Cardiac septum (tissue), 1 donor: ENCODE measurements around the gene DOK3. TPM values are rescaled to one million over a fixed set of nuclear protein-coding genes. Genes with fewer than 3 reads are reported as not detected.
"Not testable (repeated sequence)": the region's sequence is repeated elsewhere in the genome, so short reads cannot be mapped to it uniquely, and the experiment has no call there.

ENCODE experiments used
- DNase-seq: peaks from one replicate; pipeline ENCODE4 v3.0.0-alpha.2; 2020; ENCODE audit warnings: low spot score
- intact Hi-C: fragments of 100-400 bp; cut with DNase I; formaldehyde crosslinking; loops from one replicate; pipeline ENCODE4 v1.14.0; 2022
- total RNA-seq: library from RNA; stranded (reverse); fragmentation: NEBNext Ultra II Directional; extraction: Animal tissue kit (Norgen Biotek cat#: 25700); gene quantifications from one replicate; pipeline ENCODE4 v1.2.1, GENCODE V29; 2021
- donor health status: DM: no; HTN: no; CAD: no.

Gene DOK3
- total RNA-seq, 1 donor from 2014 or later = 4.7 TPM

DNA sequence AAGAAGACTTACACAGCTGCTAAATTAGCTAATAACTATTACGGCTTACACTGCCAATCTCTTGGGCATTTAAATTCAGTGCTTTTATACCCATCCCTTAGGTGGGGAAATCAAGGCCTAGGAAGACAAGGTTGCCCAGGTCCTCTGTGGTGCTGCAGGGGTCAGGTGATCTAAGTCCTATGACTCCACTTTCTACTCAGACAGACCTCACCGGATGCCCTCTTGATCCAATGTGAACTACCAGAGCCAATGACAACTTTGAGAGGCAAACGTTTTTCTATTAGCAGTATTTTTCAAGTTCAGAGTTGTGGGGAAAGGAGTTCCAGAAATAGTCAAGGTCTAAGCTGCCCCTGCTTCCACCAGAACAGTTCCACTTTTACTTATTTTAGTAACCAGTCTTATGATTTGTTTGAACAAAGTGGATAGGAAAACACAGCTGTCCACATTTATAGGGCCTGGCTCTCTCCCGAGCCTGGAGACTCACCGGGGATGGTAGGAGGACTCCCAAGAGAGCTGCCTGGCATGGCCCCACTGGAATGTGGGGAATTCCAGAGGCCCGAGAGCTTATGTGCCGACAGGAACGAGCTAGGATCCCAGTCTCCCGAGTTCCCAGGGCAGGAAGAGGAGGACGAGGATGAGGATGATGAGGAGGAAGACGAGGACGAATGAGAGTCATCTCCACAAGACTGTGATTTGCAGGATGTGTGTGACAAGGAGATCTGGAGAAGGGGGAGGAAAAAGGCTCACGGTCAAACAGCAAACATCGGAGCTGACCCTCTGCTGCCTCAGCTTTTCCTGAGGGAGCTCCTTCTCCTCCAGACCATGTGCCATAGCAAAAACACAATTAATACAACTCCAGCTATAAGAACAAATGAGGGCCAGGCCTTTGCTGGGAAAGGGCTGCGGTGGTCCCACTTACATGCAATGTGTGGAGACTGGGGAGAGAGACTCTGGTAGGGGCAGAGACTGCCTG, 28.0 kb upstream of the DOK3 start:
- intact Hi-C loops = no loop called here
- no peak for DNase-seq

DNA sequence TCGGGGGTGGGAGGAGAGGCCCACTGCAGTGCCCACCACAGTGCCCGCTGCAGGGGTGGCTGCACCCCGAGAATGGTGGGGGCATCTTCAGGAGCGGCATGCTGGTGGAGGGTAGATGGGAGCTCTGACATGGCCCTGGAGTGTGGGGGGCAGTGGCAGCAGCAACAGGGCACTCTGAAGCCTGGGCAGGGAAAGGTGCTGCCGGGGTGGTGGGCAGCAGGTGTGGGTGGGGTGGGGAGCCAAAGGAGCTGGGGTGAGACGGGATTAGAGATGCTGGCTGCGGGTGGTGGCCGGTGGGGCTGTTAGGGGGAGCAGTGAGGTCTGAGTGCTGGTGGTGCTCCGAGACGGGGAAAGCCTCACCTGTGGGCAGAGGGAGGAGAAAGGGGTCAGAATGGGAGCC, 26.8 kb upstream of the DOK3 start:
- DNase-seq = no peak
- intact Hi-C loops = no loop called here

DNA sequence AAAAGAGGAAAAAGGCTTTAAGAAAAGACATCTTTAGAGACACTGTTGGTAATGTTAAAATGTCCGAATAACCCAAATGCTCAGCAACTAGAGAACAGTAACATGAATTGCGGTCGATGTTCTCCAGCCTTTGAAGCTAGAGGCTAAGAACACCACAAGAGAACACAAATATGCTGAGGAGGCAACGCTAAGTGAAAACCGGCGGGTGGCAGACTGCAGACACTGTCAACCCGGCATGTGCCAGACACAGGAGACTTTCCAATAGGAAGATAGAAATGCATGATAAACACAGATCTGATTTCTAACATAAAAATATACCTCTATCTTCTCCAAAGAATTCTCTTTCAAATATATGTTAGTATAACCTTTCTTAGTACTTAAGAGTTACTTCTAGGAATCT, 25.5 kb upstream of the DOK3 start:
- DNase-seq = no peak
- intact Hi-C loops = no loop called here

DNA sequence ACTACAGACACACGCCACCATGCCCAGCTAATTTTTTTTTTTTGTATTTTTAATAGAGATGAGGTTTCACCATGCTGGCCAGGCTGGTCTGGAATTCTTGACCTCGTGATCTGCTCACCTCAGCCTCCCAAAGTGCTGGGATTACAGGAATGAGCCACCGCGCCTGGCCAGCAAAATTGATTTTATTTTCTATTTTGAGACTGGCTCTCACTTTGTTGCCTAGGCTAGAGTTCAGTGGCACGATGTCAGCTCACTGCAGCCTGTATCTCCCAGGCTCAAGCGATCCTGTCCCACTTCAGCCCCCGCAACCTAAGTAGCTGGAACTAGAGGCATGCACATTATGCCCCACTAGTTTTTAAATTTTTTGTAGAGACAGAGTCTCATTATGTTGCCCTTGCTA, 24.8 kb upstream of the DOK3 start:
- intact Hi-C loops, DNase-seq: not testable (repeated sequence)

DNA sequence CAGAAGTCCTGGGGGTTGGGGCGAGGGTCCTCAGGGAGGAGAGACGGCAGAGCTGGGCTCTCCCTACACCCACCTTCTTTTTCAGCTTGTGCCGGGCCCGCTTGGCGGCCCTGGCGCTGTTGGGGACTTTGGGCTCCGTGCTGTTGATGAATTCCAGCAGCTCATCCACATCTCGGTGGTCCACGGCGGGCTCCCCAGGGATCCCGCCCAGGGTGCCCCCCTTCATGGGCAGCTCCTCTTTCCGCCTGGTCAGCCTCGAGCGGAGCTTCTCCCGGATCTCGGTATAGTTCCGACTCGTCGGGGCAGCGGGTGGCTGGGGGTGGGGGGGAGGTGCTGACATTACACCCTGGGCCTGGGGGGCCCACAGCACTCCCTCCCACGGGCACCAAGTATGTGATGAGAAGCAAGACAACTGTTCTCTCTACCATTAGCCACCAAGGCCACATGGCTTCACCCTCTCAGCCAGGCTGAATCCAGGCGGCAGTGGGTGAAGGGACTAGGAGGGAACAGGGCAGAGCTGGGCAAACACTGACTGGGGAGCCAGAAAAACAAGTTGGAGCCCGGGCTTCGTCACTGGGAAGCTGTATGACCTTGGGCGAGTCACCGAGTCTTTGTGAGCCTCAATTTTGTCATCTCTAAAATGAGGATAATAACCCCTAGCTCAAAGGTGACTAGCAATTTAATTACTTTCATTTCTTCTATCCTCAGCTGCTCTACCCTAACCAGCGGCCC, 21.7 kb upstream of the DOK3 start:
- DNase-seq = no peak
- intact Hi-C loops = no loop called here

DNA sequence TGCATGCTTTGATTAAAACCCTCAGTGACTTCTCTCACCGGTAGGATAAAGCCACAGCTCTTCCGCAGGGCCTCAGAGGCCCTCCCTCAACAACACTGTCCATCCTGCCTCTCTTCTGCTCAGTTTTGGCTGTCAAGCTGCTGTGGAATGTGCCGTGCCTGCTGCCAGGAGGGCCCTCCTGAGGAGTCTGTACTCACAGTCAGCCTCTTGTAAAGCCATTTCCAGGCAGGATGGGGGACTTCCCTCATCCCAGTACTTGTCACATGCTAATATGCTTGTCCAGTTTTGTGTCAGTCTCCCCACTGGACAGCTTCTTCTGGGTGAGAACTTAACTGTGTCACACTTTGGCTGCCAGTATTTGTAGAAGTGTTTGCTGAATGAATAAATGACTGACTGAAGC, 21.0 kb upstream of the DOK3 start:
- DNase-seq = no peak
- intact Hi-C loops = no loop called here

DNA sequence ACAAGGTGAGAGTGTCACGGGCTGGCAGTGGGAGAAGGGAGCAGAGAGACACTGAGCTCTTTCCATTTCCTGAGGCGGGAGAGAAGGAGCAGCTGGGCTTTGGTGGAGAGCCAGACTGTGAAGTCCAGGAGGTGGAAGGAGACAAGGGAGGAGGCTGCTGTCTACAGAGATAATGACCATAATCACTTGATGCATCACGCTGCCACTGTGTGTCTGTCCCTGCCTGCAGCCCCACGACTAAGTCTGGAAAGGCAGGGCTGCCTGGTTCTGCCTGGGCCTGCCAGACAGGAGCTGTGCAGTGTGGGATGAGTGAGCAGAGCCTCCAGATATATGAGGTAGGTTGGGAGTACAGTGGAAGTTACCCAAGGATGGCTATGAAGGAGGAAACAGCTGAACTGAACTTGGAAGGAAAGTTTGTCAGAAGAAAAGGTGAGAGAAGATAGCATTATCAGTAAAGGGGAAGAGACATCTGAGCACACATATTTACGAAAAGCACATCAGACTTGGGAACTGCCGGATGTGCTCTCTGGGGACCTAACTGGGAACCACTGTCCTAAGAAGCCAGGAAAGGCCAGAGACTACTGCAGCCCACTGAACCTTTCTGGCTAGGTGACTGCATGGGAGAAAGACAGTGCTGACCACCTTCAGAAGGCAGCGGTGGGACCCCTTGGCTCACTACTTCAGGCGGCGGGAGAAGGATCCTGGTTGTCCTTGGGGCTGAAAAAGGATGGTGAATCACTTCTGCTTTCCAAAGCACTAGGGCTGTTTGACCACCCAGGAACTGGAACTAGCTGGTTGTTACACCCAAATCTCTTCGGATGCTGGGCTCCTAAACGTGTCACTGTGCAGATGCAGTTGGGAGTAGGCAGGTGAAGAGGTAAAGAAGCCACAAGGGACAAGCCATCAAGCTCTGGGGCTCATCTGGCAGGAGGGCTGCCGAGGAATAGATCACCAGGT, 19.9 kb upstream of the DOK3 start:
- intact Hi-C loops = no loop called here
- DNase-seq = no peak

DNA sequence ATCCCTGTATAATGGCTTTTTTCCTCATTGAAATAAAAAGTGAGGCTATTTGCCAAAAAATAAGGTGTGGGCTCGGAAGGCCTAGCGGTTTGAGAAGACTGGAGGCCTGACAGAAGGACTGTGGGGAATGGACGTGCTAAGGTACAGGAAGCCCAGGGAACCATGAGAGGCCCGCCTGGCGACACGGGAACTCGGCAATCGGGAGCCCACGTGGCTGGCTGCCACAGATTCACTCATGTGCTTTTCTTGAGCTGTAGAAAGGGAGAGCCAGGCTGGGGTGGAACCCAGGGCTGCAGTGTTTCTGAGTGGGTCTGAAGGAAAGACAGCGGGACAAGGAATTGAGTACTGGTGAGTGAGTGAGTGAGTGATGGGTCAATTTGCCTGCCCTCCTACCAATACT, 19.0 kb upstream of the DOK3 start:
- intact Hi-C loops = no loop called here
- no peak for DNase-seq

DNA sequence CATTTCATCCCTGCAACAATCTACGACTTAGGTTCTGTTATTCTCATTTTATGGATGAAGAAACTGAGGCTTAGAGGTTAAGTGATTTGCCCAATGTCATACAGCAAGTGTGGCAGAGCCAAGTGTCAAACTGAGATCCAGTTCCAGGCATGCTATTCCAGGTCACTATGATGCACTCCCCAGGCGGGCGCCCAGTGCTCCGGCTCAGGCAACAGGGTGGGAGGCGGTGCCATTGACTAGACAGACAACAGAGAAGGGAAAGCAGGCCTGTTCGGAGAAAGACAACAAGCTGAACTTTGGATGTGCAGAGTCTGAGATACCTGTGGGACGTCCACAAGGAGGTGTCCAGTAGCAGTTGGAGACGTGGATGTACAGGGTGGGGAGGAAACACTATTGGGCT, 18.0 kb upstream of the DOK3 start:
- DNase-seq = no peak
- intact Hi-C loops = no loop called here

DNA sequence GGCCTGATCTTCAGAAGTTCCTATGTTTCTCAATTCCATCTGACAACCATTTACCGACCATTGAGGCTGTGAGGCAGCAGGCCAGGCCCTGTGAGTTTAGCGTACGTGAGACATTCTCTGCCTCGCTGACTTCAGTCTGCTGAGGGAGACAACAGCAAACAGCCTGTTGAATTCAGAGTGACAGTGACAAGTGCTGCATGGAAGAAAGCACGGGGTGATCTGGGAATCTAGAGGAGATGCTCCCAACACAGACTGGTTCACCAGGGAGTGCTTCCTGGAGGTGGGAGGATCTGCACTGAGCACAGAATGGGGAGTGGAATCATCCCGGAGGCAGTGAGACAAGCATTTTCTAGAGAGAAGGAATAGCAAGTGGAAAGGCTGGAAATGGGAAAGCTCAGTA, 17.2 kb upstream of the DOK3 start:
- intact Hi-C loops = no loop called here

DNA sequence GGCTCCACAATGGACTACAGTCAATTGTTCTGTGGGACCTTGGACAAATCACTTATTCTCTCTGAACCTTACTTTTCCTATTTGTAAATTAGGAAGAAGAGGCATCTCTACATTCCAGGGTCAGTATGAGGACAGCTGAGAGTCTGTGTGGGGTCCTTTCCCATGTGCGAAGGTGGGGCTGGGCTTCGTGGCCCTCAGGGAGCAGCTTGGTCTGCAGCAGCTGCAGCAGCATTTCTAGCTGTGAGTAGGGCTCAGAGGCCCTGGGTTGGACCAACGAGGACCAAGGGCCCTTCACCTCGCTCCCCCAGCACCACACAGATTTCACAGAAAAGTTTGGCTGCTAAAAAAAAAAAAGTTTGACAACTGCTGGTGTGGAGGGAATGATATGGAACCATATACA, 16.6 kb upstream of the DOK3 start:
- intact Hi-C loops = no loop called here
- DNase-seq = no peak

More for the DNA sequence above, 17.2 kb upstream of the DOK3 start:
- DNase-seq = no peak

DNA sequence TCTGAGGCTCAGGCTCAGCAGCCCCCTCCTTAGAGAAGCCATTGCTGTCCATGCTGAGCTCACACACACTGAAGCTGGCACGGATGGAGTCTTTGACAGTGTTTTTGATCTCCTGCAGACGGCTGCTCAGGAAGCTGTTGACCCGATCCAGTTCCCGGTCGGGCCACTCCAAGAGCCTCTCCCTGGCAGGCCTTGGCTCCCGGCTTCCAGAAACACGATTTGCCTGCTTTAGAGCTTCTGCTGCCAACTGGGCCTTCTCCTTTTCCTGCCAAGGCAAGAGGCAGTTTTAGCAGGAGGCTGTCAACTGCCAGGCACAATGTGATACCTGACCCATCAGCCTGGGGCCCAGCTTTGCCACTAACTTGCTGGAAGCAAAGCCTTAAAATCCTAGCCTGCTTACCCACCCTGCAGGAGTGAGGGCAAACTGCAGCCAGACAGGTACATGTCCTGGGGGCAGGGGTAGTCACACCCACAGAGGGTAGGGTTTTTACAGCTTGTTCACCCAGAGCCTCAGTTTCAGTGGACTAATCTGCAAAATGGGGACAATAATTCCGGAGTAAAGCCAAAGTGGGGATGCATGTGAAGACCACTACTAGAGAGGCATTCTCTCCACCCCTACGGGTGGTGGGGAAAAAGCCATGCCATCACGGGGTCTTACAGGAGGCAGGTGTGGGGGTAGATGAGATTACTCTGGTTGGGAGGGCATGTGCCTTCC, 15.5 kb upstream of the DOK3 start:
- DNase-seq = no peak
- intact Hi-C loops = no loop called here

DNA sequence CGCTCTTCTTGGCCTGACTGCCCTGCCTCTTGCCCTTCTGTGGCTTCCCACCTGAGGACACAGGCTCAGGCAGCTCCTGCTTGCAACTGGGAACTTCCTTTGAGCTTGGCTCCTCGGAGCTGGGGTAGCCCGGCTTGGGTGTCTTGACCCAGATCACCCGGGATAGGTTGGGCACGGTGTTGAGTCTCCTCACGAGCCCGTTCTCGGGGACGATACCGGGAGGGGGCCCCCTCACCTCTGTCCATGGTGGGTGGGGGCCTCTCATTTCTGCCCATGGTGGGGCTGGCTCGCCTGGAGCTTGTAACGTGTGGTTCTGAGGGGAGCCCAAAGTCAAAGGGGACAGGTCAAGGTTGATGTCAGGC, 14.9 kb upstream of the DOK3 start:
- DNase-seq = no peak
- intact Hi-C loops = no loop called here

DNA sequence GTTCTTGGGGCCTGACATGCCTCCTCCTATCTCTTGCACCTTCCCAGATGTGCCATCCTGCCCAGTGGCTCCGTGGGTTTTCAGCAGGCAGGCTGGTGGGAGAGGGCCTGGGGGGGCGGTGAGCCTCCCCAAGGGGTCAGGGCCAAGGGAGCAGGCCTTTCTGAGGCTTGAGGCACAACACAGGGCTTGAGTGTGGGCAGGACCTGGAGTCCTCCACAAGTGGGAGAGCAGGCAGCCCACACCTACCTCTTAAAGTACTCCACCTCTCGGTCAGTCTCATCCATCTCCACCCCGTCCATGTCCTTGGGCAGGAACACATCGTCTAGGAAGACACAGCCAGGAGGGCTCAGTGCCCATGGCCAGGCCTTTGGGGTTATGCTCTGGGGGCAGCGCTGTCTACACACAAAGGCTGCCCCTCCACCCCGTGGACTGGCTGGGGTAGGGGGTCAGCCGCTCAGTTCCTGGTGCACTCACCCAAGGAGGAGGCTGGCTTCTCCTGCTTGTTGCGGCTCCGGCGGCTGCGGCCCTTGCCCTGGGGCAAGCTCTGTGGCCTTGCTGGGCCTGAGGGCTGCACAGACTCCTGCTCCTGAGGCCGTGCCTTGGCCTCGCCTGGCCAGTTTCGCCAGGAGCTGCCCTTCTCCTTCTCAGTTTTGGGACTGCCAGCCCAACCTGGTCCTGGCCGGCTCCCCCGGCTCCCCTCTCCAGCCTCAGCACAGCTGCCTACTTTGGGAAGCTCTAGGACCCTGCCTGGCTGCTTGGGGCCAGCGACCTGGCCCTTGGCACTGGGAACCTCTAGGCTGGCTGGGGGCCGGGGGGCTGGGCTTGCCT, 14.3 kb upstream of the DOK3 start:
- no peak for DNase-seq
- intact Hi-C loops = no loop called here

DNA sequence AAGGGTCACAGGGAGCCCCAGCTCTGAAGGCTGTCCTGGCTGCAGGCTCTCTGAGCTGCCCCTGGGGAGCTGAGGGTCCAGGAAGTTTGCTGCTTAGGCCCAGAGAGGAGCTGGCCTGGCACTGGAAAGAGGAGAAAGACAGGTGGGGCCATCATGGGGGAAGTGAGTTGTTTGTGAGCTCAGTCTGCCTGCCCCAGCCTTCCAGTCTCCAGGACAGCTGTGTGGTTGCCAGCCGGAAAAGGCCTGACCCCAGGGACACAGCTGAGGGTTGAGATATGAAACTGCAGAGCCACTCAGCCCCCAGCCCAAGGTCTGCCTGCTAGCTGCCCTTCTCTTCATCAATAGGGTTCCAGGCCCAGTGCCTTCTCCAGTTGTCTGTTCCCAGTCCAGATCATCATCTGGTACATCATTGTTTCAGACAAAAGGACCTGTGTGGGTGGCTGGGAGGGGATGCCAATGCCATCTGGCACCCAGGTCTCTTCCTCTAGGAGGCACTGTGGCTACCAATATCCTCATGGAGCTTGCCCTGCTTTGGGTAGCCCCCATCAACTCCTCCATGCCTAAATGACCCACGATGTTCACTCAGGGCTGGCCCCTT, 11.4 kb upstream of the DOK3 start:
- intact Hi-C loops = no loop called here
- DNase-seq = no peak

DNA sequence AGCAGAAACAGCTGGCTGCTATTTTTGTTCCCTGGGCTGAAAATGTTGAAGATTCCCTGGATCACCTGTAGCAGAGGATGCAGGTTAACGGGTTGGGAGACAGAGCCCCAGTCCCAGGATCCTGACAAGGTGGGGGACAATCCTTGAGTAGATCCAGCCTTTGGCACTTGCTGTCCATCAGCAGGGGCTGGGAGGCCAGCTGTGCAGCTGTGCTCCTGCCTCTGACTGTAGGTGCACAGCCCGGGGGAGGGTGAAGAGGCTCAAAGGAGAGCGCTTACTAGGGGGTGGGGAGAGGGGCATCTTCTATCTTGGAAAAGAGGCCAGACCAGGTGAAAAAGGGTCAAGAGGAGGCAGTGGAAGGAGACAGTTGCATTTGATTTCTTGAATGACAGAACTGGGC, 10.6 kb upstream of the DOK3 start:
- DNase-seq = no peak

DNA sequence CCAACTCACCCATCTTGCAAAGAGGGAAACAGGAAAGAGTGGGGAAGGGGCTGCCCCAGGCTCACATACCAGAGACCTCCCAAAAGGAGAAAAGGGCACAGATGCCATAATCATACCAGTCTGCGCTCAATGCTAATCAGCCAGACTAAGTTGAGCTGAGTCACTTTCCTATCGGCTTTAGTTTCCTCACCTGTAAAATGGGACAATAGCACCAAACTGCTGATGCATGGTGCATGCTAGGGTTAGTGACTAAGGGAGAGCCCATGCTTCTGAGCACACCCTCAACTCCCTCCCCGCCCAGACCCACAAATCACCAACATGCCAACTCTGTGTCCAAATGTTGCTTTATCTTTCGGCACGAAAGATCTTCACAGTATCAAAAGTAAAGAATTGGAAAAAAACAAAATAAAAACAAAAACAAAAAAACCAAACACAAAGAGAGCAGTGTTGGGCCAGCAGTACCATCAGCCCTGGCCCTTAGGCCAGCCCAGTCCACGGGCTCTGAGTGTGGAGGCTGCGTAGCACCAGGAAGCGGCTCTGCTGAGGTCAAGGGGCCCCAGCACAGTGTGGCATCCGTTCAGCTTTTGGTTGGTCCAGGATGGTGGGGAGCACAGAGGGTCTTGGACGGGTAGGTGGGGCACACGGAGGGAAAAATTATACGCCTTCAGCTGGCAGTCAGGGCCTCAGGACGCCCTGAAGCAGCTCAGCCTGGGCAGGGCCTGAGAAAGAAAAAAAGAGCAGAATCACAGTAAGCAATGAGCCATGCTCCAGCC, 10.0 kb upstream of the DOK3 start:
- DNase-seq = no peak
- intact Hi-C loops = loop anchor here (5.0 kb wide), 1 partner anchor 73 kb away; the partner anchor contains the start of gene TMED9

More for the DNA sequence above, 10.6 kb upstream of the DOK3 start:
- intact Hi-C loops = no loop called here
